ENCODE data around the gene DRAXIN. TPM values are rescaled to one million over a fixed set of nuclear protein-coding genes. Genes with fewer than 3 reads are reported as not detected.

The DRAXIN gene
- polyA plus RNA-seq, 1 donor (not counting 4 experiments of a cell fraction or from before 2014, with no cell fraction given), result not detected

DNA sequence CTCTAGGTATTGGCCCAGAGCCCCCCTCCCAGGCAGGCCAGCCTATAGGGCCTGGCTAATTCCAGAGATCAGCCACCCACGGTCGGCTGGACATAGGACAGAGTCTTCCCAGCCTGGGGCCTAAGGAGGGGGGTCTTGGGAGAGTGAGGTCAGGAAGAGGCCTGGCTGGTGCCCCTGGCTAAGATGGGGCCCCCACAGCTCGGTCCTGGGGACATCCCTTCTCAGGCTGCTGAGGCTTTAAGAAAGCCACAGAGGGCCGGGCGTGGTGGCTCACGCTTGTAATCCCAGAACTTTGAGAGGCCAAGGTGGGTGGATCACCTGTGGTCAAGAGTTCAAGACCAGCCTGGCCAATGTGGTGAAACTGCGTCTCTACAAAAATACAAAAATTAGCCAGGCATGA lies 73.0 kb downstream of the DRAXIN start:
- TF ChIP-seq, protein P1, sequence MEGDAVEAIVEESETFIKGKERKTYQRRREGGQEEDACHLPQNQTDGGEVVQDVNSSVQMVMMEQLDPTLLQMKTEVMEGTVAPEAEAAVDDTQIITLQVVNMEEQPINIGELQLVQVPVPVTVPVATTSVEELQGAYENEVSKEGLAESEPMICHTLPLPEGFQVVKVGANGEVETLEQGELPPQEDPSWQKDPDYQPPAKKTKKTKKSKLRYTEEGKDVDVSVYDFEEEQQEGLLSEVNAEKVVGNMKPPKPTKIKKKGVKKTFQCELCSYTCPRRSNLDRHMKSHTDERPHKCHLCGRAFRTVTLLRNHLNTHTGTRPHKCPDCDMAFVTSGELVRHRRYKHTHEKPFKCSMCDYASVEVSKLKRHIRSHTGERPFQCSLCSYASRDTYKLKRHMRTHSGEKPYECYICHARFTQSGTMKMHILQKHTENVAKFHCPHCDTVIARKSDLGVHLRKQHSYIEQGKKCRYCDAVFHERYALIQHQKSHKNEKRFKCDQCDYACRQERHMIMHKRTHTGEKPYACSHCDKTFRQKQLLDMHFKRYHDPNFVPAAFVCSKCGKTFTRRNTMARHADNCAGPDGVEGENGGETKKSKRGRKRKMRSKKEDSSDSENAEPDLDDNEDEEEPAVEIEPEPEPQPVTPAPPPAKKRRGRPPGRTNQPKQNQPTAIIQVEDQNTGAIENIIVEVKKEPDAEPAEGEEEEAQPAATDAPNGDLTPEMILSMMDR (optimal IDR thresholded peaks at IDR 0.05 in 1 of 3, IDR thresholded peaks at IDR 0.05 in 1 of 3, conservative IDR thresholded peaks at IDR 0.05 in 1 of 3; ENCODE audit: extremely low read depth in 1 of 3, insufficient read depth in 2 of 3, low read length in 3 of 3), result no peak
- no peak for TF ChIP-seq EZH2 (IDR thresholded peaks at IDR 0.05; ENCODE audit: low read length)
- H3K27me3 ChIP-seq (ENCODE audit: control insufficient read depth, extremely low read depth, insufficient read depth, low read length), result peaks cover 14% of the 10 kb centered on the region
- dilution Hi-C loops (cut with MboI; ENCODE audit: extremely low pct_ligation_motif_present, low sequenced_read_pairs), result no loop called here
- H3K9me3 ChIP-seq (ENCODE audit: control insufficient read depth, low read depth, low read length), result no peaks in the 10 kb centered on the region
- H2AFZ ChIP-seq (ENCODE audit: control insufficient read depth, low read length), result no peak overlapping the region
- DNase-seq (ENCODE audit: low read depth, low spot score) (no peak), FAIRE-seq (no peak)
- no peaks in the 10 kb centered on the region for H4K20me1 ChIP-seq (ENCODE audit: control insufficient read depth, extremely low read depth, insufficient read depth, low read length)
- H3K27ac ChIP-seq (ENCODE audit: control insufficient read depth, insufficient read depth, low read length), result no peak overlapping the region
- H3K36me3 ChIP-seq (ENCODE audit: control insufficient read depth in 2 of 2, extremely low read depth in 1 of 2, insufficient read depth in 2 of 2, low read length in 2 of 2), result no peaks in the 10 kb centered on the region
- H3K79me2 ChIP-seq (ENCODE audit: control insufficient read depth, insufficient read depth, low read length), result no peaks in the 10 kb centered on the region
- no peak overlapping the region for H3K9ac ChIP-seq (ENCODE audit: control insufficient read depth, extremely low read depth, insufficient read depth, low read length)
- no peaks in the 10 kb centered on the region for H3K9me1 ChIP-seq (ENCODE audit: control insufficient read depth, extremely low read depth, insufficient read depth, low read length)
- H3K4me3 ChIP-seq (ENCODE audit: control insufficient read depth in 2 of 3, extremely low read depth in 1 of 3, insufficient read depth in 2 of 3, low read depth in 1 of 3, low read length in 3 of 3), result no peak overlapping the region
- H3K4me2 ChIP-seq (ENCODE audit: control insufficient read depth, extremely low read depth, insufficient read depth, low read depth, low read length), result no peak overlapping the region
- H3K4me1 ChIP-seq (ENCODE audit: control insufficient read depth, extremely low read depth, insufficient read depth, low read length), result no peaks in the 10 kb centered on the region

GRCh38 chr1:11765661-11766428 lies 74.3 kb downstream of the DRAXIN start:
- Histone ChIP-seq H2AFZ (ENCODE audit: control insufficient read depth, low read length) (no peak overlapping the region), H3K4me3 (ENCODE audit: control insufficient read depth in 2 of 3, extremely low read depth in 1 of 3, insufficient read depth in 2 of 3, low read depth in 1 of 3, low read length in 3 of 3) (no peak overlapping the region), H3K36me3 (ENCODE audit: control insufficient read depth in 2 of 2, extremely low read depth in 1 of 2, insufficient read depth in 2 of 2, low read length in 2 of 2) (no peaks in the 10 kb centered on the region), H3K9ac (ENCODE audit: control insufficient read depth, extremely low read depth, insufficient read depth, low read length) (no peak overlapping the region), H3K4me1 (ENCODE audit: control insufficient read depth, extremely low read depth, insufficient read depth, low read length) (no peaks in the 10 kb centered on the region), H3K27me3 (ENCODE audit: control insufficient read depth, extremely low read depth, insufficient read depth, low read length) (peaks cover 14% of the 10 kb centered on the region), H3K4me2 (ENCODE audit: control insufficient read depth, extremely low read depth, insufficient read depth, low read depth, low read length) (no peak overlapping the region), H4K20me1 (ENCODE audit: control insufficient read depth, extremely low read depth, insufficient read depth, low read length) (no peaks in the 10 kb centered on the region), H3K79me2 (ENCODE audit: control insufficient read depth, insufficient read depth, low read length) (no peaks in the 10 kb centered on the region), H3K9me1 (ENCODE audit: control insufficient read depth, extremely low read depth, insufficient read depth, low read length) (no peaks in the 10 kb centered on the region), H3K27ac (ENCODE audit: control insufficient read depth, insufficient read depth, low read length) (no peak overlapping the region), H3K9me3 (ENCODE audit: control insufficient read depth, low read depth, low read length) (no peaks in the 10 kb centered on the region)
- no peak for TF ChIP-seq EZH2 (IDR thresholded peaks at IDR 0.05; ENCODE audit: low read length)
- TF ChIP-seq, protein P1 (optimal IDR thresholded peaks at IDR 0.05 in 1 of 3, IDR thresholded peaks at IDR 0.05 in 1 of 3, conservative IDR thresholded peaks at IDR 0.05 in 1 of 3; ENCODE audit: extremely low read depth in 1 of 3, insufficient read depth in 2 of 3, low read length in 3 of 3), result no peak
- DNase-seq (ENCODE audit: low read depth, low spot score) (no peak), FAIRE-seq (no peak)
- dilution Hi-C loops (cut with MboI; ENCODE audit: extremely low pct_ligation_motif_present, low sequenced_read_pairs), result no loop called here
